Umbilical cord (tissue), 2 donors: ENCODE data around the gene TDP2. TPM values are rescaled to one million over a fixed set of nuclear protein-coding genes. Genes with fewer than 3 reads are reported as not detected.
"Not testable (repeated sequence)": the region's sequence is repeated elsewhere in the genome, so short reads cannot be mapped to it uniquely, and the experiment has no call there.

Experiments
- DNase-seq: peaks from one replicate; pipeline ENCODE4 v3.0.0-alpha.2; 2015; ENCODE audit warnings: low spot score
- total RNA-seq: library from RNA; depleted of rRNA; stranded (reverse); fragments of >200 nt; gene quantifications from one replicate; pipeline ENCODE4 v1.2.3, GENCODE V29; 2014; ENCODE audit warnings: low replicate concordance; ENCODE audit not compliant: insufficient read depth

Gene TDP2
- total RNA-seq, 1 donor from 2014 or later: 19.7 TPM

DNA sequence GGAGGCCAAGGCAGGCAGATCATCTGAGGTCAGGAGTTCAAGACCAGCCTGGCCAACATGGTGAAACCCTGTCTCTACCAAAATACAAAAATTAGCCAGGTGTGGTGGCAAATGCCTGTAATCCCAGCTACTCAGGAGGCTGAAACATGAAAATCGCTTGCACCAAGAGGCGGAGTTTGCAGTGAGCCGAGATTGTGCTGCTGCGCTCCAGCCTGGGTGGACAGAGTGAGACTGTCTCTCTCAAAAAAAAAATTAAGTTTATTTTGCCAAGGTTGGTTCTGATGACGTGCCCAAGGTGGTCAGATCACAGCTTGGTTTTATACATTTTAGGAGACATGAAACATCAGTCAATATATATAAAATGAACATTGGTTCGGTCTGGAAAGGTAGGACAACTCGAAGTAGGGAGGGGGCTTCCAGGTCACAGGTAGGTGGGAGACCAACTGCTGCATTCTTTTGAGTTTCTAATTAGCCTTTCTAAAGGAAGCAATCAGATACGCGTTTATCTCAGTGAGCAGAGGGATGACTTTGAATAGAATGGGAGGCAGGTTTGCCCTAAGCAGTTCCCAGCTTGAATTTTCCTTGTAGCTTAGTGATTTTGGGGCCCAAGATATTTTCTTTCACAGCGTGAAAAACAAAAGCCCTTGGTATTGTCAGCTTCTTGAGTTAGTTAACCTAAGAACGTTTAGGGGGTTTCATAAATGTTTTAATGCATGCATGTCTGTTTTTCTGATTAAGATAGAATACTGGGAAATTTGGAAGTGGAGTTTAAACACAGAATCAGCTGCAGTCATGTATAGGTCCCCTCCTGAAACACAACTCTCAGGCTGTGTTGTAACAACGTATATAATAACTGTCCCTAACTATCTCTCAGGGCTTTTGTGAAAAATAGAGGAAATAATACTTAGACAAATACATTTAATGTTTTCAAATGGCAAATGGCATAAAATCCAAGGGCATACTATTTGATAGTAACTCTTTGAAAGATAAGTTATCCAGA lies 16.9 kb upstream of the TDP2 start:
- no peak for DNase-seq

DNA sequence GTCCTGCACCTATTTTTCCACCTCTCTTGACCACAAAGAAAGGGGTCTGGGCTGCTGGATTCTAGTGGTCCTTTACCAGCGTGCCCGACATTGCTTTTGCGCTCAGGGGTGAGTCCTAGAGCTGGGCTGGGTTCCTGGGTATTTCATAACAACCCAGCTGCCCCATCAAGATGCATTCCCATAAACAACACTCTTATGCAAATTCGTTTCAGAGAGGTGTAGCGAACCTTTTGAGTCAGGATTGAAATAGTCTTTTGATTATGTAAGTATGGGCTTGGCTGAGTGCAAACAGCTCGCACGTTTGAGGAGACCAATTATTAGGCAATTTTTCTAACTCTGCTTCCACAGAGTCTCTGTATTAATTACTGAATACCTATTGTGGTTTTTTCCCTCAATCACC lies 13.9 kb upstream of the TDP2 start:
- no peak for DNase-seq

DNA sequence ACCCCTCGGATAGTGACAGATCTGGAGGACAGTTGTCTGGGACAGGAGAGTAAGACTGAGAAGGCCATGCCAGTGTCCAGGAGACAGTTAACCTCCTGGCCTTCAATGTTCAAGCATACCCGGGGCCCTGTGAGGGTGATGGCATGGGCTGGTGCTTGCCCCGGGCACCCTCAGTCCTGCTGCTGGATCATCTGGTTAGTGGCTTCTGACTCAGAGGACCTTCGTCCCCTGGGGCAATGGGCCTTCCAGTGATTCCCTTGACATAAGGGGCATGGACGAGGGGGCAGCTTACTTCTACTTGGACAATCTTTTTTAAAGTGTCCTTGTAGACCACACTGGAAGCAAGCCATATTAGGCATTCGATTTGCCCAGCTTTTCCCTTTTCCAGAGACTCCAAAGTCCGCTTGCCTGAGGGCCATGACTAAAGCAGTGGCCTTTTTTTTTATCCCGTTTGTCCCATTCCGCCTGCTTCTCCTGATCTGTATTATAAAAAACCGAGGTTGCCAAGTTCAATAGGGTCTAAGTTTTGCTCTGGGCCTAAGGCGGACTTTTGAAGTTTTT lies 12.2 kb upstream of the TDP2 start:
- DNase-seq: not testable (repeated sequence)

DNA sequence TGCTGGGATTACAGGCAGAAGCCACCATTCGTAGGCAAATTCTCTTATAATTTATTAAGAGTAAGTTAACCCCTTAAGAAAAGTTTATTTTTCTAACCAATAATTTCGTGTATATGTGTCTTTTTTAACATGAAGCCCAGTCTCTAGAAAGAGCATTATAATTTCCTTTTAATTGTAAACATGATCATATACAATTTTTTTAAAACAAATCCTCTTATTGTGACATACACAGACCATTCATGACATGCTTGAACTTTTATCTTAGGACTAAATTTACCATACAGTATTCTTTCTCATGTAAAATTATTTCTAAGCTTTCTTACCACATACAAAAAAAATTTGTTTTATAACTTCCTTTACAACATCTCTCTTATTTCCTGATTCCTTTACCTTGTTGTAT lies 6.9 kb upstream of the TDP2 start:
- no peak for DNase-seq

DNA sequence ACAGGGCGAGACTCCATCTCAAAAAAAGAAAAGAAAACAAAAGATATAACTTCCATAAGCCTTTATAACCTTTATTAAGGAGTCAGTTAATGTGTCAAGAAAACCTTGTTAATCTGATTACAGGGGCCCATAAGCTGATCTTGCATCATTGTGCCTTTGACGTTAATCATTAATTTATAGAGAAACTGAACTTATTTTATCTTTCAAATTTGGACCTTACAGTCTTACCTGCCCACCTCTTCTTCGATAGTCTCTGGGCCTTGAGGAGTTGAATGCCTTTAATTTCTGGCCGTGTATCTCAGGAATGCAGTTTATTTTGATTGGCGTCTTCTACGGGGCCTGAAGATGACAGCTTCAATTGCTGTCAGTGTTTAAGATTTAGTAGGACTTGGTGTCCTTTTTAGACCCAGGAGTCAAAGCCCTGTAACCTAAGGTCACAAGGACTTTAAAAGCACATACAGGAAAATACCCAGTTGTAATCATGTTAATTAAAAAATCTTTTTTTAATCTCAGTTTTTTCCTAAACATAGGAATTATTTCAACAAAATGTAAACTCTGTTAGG lies 6.0 kb upstream of the TDP2 start:
- DNase-seq: no peak

DNA sequence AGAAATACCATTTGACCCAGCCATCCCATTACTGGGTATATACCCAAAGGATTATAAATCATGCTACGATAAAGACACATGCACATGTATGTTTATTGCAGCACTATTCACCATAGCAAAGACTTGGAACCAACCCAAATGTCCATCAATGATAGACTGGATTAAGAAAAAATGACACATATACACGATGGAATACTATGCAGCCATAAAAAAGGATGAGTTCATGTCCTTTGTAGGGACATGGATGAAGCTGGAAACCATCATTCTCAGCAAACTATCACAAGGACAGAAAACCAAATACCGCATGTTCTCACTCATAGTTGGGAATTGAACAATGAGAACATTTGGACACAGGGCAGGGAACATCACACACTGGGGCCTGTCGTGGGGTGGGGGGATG lies 4.4 kb upstream of the TDP2 start:
- DNase-seq: not testable (repeated sequence)

DNA sequence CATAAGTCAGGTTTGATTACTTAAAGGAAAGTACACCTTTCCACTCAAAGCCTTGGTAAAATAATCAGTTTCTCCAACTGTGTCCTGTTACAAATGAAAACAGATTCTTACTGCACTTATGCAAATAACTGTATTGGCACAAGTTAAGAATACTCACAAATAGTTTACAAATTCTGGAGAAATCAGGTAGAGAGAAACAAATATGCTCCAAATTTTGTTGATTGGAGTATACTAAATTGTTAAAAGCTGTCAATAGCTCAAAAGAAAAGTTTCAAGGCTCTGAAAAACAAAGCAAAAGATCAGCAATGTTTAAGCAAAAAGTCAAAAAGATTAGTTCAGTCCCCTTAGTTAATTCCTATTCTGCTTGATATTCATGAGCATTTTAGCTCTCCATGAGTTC lies 3.8 kb upstream of the TDP2 start:
- not testable (repeated sequence) for DNase-seq

DNA sequence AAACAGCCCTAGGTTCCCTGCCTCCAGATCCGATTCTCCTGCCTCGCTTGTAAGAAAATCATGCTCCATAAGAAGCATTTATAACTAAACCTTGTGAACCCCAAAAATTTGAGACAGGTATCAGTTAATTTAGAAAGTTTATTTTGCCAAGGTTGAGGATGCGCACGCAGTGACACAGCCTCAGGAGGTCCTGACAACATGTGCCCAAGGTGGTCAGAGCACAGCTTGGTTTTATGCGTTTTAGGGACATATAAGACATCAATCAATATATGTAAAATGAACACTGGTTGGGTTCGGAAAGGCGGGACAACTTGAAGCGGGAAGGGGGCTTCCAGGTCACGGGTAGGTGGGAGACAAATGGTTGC lies 2.3 kb upstream of the TDP2 start:
- no peak for DNase-seq

DNA sequence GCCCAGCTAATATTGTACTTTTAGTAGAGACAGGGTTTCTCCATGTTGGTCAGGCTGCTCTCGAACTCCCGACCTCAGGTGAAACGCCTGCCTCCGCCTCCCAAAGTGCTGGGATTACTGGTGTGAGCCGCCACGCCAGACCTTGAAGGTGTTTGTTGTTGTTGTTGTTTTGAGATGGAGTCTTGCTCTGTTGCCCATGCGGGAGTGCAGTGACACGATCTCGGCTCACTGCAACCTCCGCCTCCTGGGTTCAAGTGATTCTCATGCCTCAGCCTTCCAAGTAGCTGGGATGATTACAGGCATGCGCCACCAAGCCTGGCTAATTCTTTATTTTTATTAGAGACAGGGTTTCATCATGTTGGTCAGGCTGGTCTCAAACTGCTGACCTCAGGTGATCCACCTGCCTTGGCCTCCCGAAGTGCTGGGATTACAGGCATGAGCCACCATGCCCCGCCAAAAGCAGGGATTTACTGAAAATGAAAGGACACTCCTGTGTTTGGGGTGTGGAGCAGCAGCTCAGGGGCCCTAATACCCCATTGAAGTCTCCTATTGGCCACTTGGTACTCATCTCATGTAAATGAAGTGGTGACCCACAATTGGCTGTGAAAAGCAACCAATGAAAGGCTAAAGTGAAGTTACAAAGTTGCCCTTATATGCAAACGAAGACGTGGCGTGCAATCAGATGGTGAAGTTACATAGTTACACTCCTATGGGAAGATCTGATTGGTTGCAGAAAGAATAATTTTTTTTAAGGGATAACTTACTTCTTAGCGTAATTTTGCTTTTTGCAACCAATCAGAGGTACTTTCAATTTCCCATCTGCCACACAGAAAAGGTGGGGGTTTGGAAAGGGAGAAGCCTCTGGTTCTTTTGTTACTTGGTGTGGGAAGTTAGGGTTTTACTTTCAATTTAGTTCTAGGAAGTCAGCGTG lies 1.6 kb upstream of the TDP2 start:
- not testable (repeated sequence) for DNase-seq

DNA sequence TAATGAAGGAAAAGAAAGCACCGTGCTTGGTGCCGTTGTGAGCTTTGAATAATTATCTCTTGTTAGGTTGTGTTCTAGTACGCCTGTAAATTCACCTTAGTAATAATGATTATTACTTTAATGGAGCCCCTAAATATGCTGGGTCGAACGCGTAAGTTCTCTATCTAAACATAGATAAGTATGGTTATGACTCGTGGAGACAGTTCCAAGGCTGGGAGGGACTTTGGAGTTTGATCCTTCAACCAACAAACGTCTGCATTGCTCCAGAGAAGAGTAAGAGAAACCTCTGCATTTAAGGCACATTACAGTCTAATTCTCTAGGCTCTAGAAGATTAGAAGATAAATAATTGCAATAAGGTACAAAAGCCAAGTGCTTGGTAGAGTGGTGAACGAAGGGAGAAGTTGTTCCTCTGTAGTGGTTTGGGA lies 692 bp upstream of the TDP2 start:
- DNase-seq: peak; percentile 25

DNA sequence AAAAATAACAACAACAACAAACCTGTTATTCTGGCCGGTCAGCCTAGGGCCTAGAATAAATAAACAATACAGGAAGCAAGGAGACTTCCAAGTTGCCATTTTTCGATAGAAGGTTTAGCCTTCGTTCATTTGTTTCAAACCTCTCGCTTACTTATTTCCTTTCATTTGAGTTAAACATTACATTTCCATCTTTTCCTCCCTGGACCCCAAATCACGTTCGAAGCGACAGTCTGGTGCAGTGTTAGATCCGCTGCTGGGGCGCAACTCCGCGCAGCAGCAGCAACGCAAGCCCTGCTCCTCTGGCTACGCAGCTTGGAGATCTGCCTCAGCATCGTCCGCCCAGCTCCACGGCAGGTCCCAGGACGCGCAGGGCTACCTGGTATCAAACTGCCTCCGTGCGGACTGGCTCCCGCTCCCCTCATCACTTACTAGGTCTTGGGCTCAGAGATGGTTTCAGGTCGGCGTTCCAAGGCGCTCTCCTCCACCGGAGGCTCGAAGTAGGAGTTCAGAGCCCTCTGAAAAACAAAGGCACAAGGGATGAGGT lies 530 bp downstream of the TDP2 start:
- no peak for DNase-seq

DNA sequence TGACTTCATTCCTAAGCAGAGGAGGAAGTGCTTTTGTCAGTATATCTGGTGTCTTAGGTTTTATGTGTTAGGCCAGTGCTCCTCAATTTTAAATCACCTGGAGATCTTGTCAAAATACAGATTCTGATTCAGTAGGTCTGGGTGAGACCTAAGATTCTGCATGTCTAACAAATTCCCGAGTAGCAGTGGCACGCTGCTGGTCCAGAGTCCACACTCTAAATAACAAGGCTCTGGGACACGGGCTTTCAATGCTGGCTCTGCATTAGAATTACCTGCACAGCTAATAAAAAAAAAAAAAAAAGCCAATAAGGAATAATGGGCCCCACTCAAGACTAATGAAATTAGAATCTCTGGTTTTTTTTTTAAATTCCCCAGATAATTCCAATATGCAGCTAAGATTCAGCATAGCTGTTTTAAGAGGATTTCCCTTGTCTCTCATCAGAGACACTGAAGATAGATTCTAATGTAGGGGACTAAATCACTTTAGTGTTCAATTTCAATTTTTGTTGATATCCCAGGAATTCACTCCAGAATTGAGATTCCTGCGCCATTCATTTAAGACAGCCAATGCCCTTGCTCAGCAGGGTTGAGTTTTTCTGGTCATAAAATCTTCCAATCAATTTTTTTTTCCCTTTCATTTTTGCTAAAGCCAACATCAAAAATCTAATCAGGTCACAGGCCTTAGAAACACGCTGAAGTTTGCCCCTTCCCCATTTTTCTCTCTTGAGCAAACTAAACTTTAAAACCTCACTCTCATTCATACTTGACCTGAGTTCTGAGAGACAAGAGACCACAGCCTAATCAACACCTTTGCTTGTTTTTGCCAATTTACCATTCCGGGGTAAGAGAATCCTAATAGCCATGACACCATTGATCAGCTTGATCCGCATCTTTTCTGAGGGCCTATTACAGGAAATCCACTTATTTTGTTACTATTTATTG lies 2.4 kb downstream of the TDP2 start:
- no peak for DNase-seq

DNA sequence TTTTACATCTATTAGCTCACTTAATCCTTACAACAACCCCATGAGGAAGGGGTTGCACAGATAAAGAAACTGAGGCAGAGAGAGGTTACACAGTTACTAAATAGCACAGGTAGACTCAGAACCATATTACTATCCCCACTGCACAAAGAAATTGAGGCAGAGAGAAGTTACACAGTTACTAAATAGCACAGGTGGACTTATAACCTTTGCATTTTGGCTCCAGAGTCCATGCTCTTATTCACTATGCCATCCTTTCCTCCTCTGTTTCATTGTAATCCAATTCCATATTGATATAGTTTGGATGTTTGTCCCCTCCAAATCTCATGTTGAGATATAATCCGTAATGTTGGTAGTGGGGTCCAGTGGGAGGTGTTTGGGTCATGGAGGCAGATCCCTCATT lies 3.5 kb downstream of the TDP2 start:
- DNase-seq: no peak

DNA sequence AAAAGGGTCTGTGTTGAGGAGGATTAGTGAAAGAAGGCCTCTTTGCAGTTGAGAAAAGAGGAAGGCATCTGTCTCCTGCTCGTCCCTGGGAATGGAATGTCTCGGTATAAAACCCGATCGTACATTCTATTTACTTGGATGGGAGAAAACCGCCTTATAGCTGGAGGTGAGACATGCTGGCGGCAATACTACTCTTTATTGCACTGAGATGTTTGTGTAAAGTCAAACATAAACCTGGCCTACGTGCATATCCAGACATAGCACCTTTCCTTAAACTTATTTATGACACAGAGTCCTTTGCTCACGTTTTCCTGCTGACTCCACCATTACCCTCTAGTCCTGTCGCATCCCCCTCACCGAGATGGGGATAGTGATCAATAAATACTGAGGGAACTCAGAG lies 4.5 kb downstream of the TDP2 start:
- no peak for DNase-seq

DNA sequence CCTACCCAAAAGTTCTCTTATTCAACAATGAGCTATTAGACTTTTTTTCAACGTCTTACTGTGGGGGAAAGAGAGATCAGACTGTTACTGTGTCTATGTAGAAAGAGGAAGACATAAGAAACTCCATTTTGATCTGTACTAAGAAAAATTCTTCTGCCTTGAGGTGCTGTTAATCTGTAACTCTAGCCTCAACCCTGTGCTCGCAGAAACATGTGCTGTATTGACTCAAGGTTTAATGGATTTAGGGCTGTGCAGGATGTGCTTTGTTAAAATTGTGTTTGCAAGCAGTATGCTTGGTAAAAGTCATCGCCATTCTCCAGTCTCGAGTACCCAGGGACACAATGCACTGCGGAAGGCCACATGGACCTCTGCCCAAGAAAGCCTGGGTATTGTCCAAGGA lies 4.9 kb downstream of the TDP2 start:
- DNase-seq: not testable (repeated sequence)

DNA sequence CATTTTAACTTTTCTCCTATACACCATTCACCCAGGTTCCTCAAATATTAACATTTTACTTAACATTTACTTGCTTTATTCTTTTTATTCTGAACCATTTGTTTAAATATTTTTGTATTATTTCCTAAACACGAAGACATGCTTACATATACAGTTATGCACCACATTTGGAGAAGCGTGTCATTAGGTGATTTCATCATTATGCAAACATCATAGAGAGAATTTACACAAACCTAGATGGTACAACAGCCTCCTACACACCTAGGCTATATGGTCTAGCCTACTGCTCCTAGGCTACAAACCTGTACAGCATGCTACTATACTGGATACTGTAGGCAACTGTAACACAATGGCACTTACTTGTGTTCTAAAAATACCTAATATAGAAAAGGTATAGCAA lies 6.6 kb downstream of the TDP2 start:
- DNase-seq: no peak

DNA sequence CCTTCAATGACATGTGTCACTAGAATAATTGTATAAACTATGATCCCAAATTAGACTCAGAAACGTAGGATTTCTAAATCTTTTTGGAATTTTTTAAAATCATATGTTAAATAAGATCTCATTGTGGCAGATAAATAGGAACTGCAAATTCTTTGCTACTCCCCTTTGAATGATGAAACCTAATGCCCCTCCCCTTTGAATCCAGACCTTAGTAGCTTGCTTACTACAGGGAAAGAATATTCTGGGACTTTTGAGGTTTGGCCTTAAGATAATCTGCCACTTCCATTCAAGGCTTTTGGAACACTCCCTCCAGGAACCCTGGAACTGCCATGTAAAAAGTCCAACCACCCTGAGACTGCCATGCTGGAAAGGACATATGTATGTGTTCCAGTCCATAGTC lies 7.1 kb downstream of the TDP2 start:
- no peak for DNase-seq

DNA sequence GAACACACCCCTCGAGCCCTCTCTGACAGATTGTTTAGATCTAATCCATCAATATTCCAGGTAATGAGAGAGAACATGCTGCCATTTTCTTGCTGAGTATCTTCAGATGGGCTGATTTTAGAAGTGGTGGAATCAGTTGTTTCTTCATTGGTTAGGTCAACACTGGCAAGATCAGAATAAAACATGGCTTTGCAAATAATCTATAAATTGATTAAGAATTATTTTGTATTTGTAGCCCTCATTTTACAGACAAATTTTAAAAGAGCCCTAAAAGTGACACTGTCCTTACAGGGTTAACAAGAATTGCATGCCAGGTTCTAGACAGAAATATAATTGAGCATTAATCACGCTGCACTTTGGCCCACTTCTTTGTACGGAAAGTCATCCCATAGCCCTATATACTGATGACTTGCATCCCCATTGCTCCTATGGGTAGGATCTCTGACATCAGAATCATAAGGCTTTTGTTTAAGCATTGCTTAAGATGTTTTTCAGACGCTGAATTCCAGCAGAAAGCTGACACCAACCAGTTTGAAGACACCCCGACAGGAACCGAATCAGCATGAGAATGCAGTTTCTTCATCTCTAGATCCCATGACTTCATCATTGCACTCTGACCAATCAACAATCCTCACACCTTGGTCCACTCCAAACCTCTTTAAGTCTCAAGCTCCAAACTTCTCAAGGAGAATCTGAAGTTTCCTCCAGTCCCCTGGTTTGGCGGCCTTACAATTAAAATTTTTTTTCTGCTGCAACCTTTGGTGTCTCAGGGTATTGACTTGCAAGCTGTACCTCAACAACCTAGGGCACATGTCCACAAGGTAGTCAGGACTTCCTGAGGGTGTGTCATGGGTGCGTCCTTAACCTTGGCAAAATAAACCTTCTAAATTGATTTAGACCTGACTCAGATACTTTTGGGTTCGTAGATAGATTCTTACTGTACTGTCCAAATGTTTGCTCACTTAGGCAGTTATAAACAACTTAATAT lies 7.8 kb downstream of the TDP2 start:
- DNase-seq: peak; percentile 3

DNA sequence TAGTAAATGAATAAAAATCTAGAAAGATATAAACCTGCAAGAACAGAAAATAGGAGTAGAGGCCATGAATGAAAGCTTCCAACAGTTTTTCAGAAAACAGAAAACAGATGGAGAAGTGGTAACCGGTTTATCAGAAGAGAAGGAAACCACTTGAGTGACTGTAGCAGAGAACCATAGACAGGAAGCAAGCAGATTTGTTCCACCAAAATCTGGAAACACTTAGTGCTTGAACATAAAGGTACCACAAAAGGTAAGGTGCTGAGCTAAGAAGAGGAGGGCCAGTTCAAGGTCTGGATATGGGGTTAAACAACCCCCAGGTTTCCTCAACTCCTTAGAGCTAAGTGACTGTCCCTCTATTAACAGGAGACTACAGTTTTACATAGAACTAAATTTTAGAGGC lies 11.5 kb downstream of the TDP2 start:
- DNase-seq: no peak
